WTC11 (cell line): ENCODE data around the gene DIDO1. TPM values are rescaled to one million over a fixed set of nuclear protein-coding genes. Genes with fewer than 3 reads are reported as not detected.

Experiments
- ATAC-seq: fragments of 200-7000 bp; cut with Tn5 transposase; 2 replicates; pipeline ENCODE4 v1.10.0; 2021; ENCODE audit warnings: mild to moderate bottlenecking, moderate library complexity
- CTCF ChIA-PET: fragments of 300-600 bp; sonication (Branson Sonifier 250); formaldehyde crosslinking; loops from one replicate; lab custom pipeline; 2021; ENCODE audit warnings: antibody characterized with exemption; lab: Charles Lee
- POLR2A ChIA-PET: fragments of 350-600 bp; sonication (Branson Sonifier 250); formaldehyde crosslinking; loops from one replicate; lab custom pipeline; 2021; ENCODE audit warnings: antibody characterized with exemption; lab: Charles Lee
- DNase-seq: peaks from one replicate; pipeline ENCODE4 v3.0.0; 2021; ENCODE audit warnings: low spot score
- H3K27ac Mint-ChIP-seq: 2 replicates; pipeline ENCODE4 v1.8.0; 2021; ENCODE audit warnings: mixed read lengths
- H3K27me3 Mint-ChIP-seq: 2 replicates; pipeline ENCODE4 v1.8.0; 2021; ENCODE audit warnings: low read depth, mild to moderate bottlenecking, moderate library complexity, mixed read lengths
- H3K36me3 Mint-ChIP-seq: 2 replicates; pipeline ENCODE4 v1.8.0; 2021; ENCODE audit warnings: mixed read lengths
- H3K4me1 Mint-ChIP-seq: 2 replicates; pipeline ENCODE4 v1.8.0; 2022; ENCODE audit warnings: mixed read lengths
- H3K4me3 Mint-ChIP-seq: 2 replicates; pipeline ENCODE4 v1.8.0; 2021; ENCODE audit warnings: mild to moderate bottlenecking, moderate library complexity, mixed read lengths
- H3K9me3 Mint-ChIP-seq: 2 replicates; pipeline ENCODE4 v1.8.0; 2021; ENCODE audit warnings: mixed read lengths
- ARID4B ChIP-seq: sonication (generic); formaldehyde crosslinking; IDR thresholded peaks from 2 replicates; pipeline ENCODE4 v1.8.0; 2023; ENCODE audit warnings: missing genetic modification reagents, mild to moderate bottlenecking, borderline replicate concordance
- ESRRA ChIP-seq: sonication (generic); formaldehyde crosslinking; IDR thresholded peaks from 2 replicates; pipeline ENCODE4 v1.8.1; 2022; ENCODE audit warnings: mild to moderate bottlenecking, missing genetic modification reagents, borderline replicate concordance
- FOXK1 ChIP-seq: sonication (generic); formaldehyde crosslinking; IDR thresholded peaks from 2 replicates; pipeline ENCODE4 v1.8.0; 2022; ENCODE audit warnings: mild to moderate bottlenecking, moderate library complexity, missing genetic modification reagents
- GTF2I ChIP-seq: fragments of 250-450 bp; sonication (Bioruptor Pico); conservative IDR thresholded peaks from 2 replicates; pipeline ENCODE4 v1.4.0; 2021; ENCODE audit warnings: mild to moderate bottlenecking
- IRF2 ChIP-seq: sonication (generic); formaldehyde crosslinking; IDR thresholded peaks from 2 replicates; pipeline ENCODE4 v1.8.0; 2022; ENCODE audit warnings: low read depth, missing genetic modification reagents, borderline replicate concordance
- JAZF1 ChIP-seq: fragments of 250-450 bp; sonication (Bioruptor Pico); IDR thresholded peaks from 2 replicates; pipeline ENCODE4 v1.9.0; 2021; ENCODE audit warnings: moderate library complexity, mild to moderate bottlenecking, inconsistent platforms
- MXD4 ChIP-seq: fragments of 250-450 bp; sonication (Bioruptor Pico); IDR thresholded peaks from 2 replicates; pipeline ENCODE4 v1.8.0; 2021; ENCODE audit warnings: mild to moderate bottlenecking, moderate library complexity, borderline replicate concordance
- NFATC4 ChIP-seq: fragments of 250-450 bp; sonication (Bioruptor Pico); IDR thresholded peaks from 2 replicates; pipeline ENCODE4 v1.9.0; 2021; ENCODE audit warnings: mild to moderate bottlenecking
- NFE2L1 ChIP-seq: sonication (generic); formaldehyde crosslinking; IDR thresholded peaks from 2 replicates; pipeline ENCODE4 v1.8.1; 2023; ENCODE audit warnings: missing genetic modification reagents
- PRRX2 ChIP-seq: fragments of 250-450 bp; sonication (Bioruptor Pico); IDR thresholded peaks from 2 replicates; pipeline ENCODE4 v1.8.0; 2021; ENCODE audit warnings: mild to moderate bottlenecking
- ZBTB21 ChIP-seq: sonication (generic); formaldehyde crosslinking; IDR thresholded peaks from 2 replicates; pipeline ENCODE4 v1.8.1; 2023; ENCODE audit warnings: mild to moderate bottlenecking, missing genetic modification reagents, borderline replicate concordance
- ZNF396 ChIP-seq: fragments of 250-450 bp; sonication (Bioruptor Pico); IDR thresholded peaks from 2 replicates; pipeline ENCODE4 v1.8.0; 2021; ENCODE audit warnings: mild to moderate bottlenecking, moderate library complexity, borderline replicate concordance
- ZNF423 ChIP-seq: fragments of 250-450 bp; sonication (Bioruptor Pico); IDR thresholded peaks from 2 replicates; pipeline ENCODE4 v2.1.2; 2022; ENCODE audit warnings: mild to moderate bottlenecking, moderate library complexity
- ZSCAN18 ChIP-seq: fragments of 250-450 bp; sonication (Bioruptor Pico); IDR thresholded peaks from 2 replicates; pipeline ENCODE4 v2.1.2; 2022; ENCODE audit warnings: mild to moderate bottlenecking, moderate library complexity
- total RNA-seq: library from RNA; stranded (reverse); gene quantifications from 3 replicates; pipeline ENCODE4 v1.2.3, GENCODE V29; 2021
- TF ChIP-seq, protein P1 (sequence below): sonication (generic); formaldehyde crosslinking; IDR thresholded peaks from 2 replicates; pipeline ENCODE4 v1.8.1; 2023; ENCODE audit warnings: mild to moderate bottlenecking, missing genetic modification reagents, moderate library complexity
- TF ChIP-seq, protein P2 (sequence below): sonication (generic); formaldehyde crosslinking; IDR thresholded peaks from 2 replicates; pipeline ENCODE4 v1.8.0; 2022; ENCODE audit warnings: mild to moderate bottlenecking, missing genetic modification reagents
- TF ChIP-seq, protein P3 (sequence below): sonication (generic); formaldehyde crosslinking; IDR thresholded peaks from 2 replicates; pipeline ENCODE4 v1.8.0; 2022; ENCODE audit warnings: mild to moderate bottlenecking, missing genetic modification reagents
- TF ChIP-seq, protein P4 (sequence below): fragments of 250-450 bp; sonication (Bioruptor Pico); conservative IDR thresholded peaks from 2 replicates; pipeline ENCODE4 v1.9.0; 2021; ENCODE audit warnings: mild to moderate bottlenecking

Gene DIDO1
- total RNA-seq, 1 experiment from 2014 or later: 87.3 TPM

GRCh38 chr20:62898970-62899632 lies 27.2 kb downstream of the DIDO1 start:
- H3K36me3 Mint-ChIP-seq: peaks cover 55% of the 10 kb centered on the region
- no peaks in the 10 kb centered on the region for H3K9me3 Mint-ChIP-seq
- TF ChIP-seq, protein P1, sequence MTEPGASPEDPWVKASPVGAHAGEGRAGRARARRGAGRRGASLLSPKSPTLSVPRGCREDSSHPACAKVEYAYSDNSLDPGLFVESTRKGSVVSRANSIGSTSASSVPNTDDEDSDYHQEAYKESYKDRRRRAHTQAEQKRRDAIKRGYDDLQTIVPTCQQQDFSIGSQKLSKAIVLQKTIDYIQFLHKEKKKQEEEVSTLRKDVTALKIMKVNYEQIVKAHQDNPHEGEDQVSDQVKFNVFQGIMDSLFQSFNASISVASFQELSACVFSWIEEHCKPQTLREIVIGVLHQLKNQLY (CRISPR knock-in tag): no peak
- no peak for TF ChIP-seq NFE2L1 (CRISPR knock-in tag)
- no peak for TF ChIP-seq PRRX2 (CRISPR knock-in tag)
- TF ChIP-seq ZNF396: no peak
- no peak for TF ChIP-seq IRF2 (CRISPR knock-in tag)
- TF ChIP-seq, protein P2, sequence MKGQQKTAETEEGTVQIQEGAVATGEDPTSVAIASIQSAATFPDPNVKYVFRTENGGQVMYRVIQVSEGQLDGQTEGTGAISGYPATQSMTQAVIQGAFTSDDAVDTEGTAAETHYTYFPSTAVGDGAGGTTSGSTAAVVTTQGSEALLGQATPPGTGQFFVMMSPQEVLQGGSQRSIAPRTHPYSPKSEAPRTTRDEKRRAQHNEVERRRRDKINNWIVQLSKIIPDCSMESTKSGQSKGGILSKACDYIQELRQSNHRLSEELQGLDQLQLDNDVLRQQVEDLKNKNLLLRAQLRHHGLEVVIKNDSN (CRISPR knock-in tag): no peak
- no peak for TF ChIP-seq NFATC4
- TF ChIP-seq FOXK1 (CRISPR knock-in tag): no peak
- no peak for TF ChIP-seq GTF2I (CRISPR knock-in tag)
- no peak for TF ChIP-seq ZBTB21
- TF ChIP-seq ZSCAN18 (CRISPR knock-in tag): no peak
- TF ChIP-seq ESRRA (CRISPR knock-in tag): no peak
- peaks cover 44% of the 10 kb centered on the region for H3K4me1 Mint-ChIP-seq
- DNase-seq (no peak), ATAC-seq (no peak)
- no peaks in the 10 kb centered on the region for H3K27me3 Mint-ChIP-seq
- ChIA-PET POLR2A (no interaction called here), CTCF (interaction anchor here (1.0 to 2.0 kb wide), 4 partner anchors 8 to 110 kb away, joined by 3 to 5 read pairs (median 4); no protein-coding TSS in a partner anchor)
- peak overlapping the region; percentile 73 for H3K27ac Mint-ChIP-seq
- no peak overlapping the region for H3K4me3 Mint-ChIP-seq

GRCh38 chr20:62898093-62898964 lies 28.0 kb downstream of the DIDO1 start:
- DNase-seq: no peak
- TF ChIP-seq MXD4 (no peak), NFATC4 (0 out of 2 replicates have a peak, but pooled peaks have one; percentile 22)
- TF ChIP-seq, all 79 proteins: peak for 1
- ChIA-PET CTCF (interaction anchor here (0.6 to 2.0 kb wide), 3 partner anchors 9 to 63 kb away, joined by 3 to 5 read pairs (median 3); no protein-coding TSS in a partner anchor), POLR2A (interaction anchor here (1.0 kb wide), 2 partner anchors 35 to 83 kb away, joined by 3 read pairs; no protein-coding TSS in a partner anchor)
- ATAC-seq: no peak
- Mint-ChIP-seq H3K27ac (peak overlapping the region; percentile 64), H3K9me3 (no peaks in the 10 kb centered on the region), H3K4me3 (no peak overlapping the region), H3K36me3 (peaks cover 55% of the 10 kb centered on the region), H3K4me1 (peaks cover 44% of the 10 kb centered on the region), H3K27me3 (no peaks in the 10 kb centered on the region)

DNA sequence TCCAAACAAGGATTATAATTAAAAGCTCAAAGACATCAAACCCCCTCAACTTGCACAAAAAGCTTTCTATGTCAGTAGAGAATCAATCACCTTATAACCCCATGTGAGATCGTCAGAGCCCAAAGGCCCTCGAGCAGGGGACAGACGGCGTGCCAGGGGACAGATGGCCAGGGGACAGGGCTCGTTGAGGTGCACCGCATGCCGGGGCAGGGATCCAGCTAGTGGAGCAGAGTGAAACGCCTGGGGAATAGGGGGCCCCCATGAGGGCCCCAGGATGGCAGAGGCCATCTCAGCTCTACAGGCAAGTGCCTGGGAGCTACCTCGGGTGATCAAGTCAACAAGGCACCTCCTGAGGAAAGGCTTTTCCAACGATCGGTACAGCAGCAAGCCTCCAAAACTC lies 28.6 kb downstream of the DIDO1 start:
- Mint-ChIP-seq H3K27ac (peak overlapping the region; percentile 32), H3K9me3 (no peaks in the 10 kb centered on the region), H3K4me1 (peaks cover 44% of the 10 kb centered on the region), H3K36me3 (peaks cover 55% of the 10 kb centered on the region), H3K27me3 (no peaks in the 10 kb centered on the region), H3K4me3 (no peak overlapping the region)
- ChIA-PET CTCF (interaction anchor here (0.6 to 2.0 kb wide), 2 partner anchors 10 to 63 kb away, joined by 3 to 5 read pairs; no protein-coding TSS in a partner anchor), POLR2A (interaction anchor here (1.0 kb wide), 2 partner anchors 36 to 82 kb away, joined by 3 read pairs; no protein-coding TSS in a partner anchor)
- ATAC-seq (no peak), DNase-seq (no peak)
- TF ChIP-seq, protein P3, sequence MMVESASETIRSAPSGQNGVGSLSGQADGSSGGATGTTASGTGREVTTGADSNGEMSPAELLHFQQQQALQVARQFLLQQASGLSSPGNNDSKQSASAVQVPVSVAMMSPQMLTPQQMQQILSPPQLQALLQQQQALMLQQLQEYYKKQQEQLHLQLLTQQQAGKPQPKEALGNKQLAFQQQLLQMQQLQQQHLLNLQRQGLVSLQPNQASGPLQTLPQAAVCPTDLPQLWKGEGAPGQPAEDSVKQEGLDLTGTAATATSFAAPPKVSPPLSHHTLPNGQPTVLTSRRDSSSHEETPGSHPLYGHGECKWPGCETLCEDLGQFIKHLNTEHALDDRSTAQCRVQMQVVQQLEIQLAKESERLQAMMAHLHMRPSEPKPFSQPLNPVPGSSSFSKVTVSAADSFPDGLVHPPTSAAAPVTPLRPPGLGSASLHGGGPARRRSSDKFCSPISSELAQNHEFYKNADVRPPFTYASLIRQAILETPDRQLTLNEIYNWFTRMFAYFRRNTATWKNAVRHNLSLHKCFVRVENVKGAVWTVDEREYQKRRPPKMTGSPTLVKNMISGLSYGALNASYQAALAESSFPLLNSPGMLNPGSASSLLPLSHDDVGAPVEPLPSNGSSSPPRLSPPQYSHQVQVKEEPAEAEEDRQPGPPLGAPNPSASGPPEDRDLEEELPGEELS (CRISPR knock-in tag): no peak
- TF ChIP-seq, protein P4, sequence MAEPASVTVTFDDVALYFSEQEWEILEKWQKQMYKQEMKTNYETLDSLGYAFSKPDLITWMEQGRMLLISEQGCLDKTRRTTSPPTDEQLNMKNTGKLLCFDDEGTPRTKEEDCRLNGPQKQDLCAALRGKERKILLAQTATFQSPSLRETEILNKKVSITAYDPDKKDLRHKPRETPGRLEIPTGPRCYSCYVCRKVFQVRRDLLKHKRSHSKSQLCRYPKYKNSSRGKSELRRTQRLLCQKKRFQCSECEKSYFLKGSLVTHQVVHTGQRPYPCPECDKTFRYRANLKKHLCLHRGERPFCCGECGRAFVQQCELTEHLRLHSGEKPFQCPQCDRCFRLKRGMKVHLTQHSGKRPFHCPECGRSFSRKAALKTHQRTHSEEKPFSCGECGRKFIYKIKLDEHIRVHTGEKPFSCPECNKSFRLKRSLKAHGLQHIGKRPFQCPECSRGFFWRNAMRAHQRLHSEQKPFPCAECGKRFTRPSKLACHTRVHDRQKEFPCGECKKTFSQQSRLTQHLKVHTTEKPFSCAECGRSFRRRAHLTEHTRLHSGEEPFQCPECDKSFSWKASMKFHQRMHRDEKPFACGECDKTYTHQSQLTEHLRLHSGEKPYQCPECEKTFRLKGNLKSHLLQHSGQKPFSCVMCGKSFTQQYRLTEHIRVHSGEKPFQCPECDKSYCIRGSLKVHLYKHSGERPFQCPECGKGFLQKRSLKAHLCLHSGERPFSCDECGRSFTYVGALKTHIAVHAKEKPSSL (CRISPR knock-in tag): no peak
- TF ChIP-seq ZNF423 (no peak), JAZF1 (CRISPR knock-in tag) (no peak), ARID4B (no peak)
